HG03378 (cell line): ENCODE measurements around the gene IQCC.

Experiments used
- ATAC-seq: cut with Tn5 transposase; IDR thresholded peaks from one replicate; pipeline ENCODE4 v1.9.1; 2021; ENCODE audit warnings: mild to moderate bottlenecking, moderate library complexity; ENCODE audit not compliant: unreplicated experiment

IQCC gene

DNA sequence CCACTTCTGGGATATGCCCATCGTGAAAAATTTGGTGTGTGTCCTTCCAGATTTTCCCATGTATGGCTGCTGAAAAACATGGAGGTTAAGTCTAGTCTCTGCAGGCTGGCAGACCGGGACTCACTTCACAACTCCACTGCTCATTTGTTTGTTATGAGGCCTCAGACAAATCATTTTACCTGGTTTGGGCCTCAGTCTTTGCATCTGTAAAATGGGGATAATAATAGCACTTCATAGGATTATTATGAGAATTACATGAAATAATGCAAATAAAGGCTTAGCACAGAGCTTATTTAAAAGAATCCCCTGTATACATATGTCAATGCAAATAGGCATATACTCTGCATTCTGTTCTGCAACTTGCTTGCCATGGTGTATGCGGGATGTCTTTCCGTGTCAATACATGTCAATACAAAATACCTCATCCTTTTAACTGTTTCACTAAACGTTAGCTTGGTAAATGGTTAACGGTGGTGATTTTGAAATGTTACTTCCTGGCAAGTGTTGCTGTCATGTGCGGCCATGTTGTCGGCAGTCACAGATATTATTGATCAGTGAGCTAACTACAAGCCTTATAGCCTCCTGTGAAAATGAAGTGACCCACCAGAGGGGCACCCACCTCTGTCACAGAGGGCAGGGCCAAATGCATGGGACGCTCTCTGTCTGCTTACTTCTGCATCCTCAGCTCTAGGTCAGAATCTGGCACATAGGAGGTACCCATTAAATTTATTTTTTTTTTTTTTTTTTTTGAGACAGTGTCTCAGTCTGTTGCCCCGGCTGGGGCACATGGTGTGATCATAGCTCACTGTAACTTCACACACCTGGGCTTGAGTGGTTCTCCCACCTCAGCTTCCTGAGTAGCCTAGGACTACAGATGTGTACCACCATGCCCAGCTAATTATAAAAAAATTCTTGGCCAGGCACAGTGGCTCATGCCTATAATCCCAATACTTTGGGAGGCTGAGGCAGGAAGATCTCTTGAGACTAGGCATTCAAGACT is 49.9 kb downstream of the IQCC start:
- ATAC-seq, result no peak

GRCh38 chr1:32256473-32257226 is 51.2 kb downstream of the IQCC start:
- no peak for ATAC-seq

DNA sequence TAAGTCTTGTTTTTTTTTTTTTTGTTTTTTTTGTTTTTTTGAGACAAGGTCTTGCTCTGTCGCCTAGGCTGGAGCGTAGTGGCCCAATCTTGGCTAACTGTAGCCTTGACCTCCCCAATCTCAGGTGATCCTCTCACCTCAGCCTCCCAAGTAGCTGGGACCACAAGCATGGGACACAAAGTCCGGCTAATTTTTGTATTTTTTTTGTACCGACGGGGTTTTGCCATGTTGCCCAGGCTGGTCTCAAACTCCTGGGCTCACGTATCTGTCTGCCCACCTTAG is 51.7 kb downstream of the IQCC start:
- no peak for ATAC-seq
